ENCODE data around the gene FCGR3A.
"Not testable (repeated sequence)": the region's sequence is repeated elsewhere in the genome, so short reads cannot be mapped to it uniquely, and the experiment has no call there.

DNA sequence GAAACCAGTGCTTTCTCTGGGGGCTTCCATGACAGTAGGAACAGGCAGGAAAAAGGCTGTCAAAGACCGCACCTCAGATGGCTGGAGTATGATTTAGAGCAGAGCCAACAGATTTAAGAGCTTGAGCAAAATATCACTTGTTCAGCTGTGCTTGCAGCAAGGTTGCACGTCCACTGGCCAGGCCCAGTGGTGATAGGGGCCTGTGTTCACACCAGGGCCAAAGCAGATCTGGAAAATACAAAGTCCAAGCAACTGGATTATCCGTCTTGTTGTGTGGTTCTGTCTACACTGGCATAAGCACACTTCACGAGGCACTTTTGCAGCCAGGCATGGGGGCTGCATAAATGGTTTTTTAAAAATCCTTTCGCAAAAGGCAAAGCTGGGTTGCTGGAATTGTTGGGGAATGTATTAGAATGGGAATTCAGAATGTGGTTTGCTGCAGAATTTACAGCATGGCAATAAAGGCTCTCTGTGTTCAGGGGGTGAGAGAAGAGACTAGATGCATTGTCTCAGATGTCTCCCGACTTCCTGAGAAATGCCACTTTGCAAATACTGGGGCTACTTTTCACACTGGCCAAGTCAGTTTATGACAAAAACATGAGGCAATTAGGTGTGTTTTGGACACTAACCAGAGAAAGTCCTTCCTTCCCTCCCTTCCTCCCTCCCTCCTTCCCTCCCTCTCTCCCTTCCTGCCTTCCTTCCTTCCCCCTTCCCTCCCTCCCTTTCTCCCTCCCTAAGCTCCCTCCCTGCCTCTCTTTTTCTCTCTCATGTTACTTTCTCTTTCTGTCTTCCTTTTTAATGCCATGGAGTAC is 36.8 kb downstream of the FCGR3A start:
- TF ChIP-seq, protein P1, sequence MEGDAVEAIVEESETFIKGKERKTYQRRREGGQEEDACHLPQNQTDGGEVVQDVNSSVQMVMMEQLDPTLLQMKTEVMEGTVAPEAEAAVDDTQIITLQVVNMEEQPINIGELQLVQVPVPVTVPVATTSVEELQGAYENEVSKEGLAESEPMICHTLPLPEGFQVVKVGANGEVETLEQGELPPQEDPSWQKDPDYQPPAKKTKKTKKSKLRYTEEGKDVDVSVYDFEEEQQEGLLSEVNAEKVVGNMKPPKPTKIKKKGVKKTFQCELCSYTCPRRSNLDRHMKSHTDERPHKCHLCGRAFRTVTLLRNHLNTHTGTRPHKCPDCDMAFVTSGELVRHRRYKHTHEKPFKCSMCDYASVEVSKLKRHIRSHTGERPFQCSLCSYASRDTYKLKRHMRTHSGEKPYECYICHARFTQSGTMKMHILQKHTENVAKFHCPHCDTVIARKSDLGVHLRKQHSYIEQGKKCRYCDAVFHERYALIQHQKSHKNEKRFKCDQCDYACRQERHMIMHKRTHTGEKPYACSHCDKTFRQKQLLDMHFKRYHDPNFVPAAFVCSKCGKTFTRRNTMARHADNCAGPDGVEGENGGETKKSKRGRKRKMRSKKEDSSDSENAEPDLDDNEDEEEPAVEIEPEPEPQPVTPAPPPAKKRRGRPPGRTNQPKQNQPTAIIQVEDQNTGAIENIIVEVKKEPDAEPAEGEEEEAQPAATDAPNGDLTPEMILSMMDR (conservative IDR thresholded peaks at IDR 0.05) = not testable (repeated sequence)
- not testable (repeated sequence) for TF ChIP-seq EZH2 (IDR thresholded peaks at IDR 0.05; ENCODE audit: low read depth)

Measured in PC-9 (cell line).